ENCODE data around the gene TRPV4.

TRPV4 gene

GRCh38 chr12:109782326-109782703, 50.9 kb downstream of the TRPV4 start:
- DNase-seq (ENCODE audit: insufficient read length, low spot score) = no peak
- no peak for FAIRE-seq

- FAIRE-seq (no peak), DNase-seq (ENCODE audit: insufficient read length, low spot score) (no peak)
These were observed 51.4 kb downstream of the TRPV4 start for GRCh38 chr12:109781668-109782325.

DNA sequence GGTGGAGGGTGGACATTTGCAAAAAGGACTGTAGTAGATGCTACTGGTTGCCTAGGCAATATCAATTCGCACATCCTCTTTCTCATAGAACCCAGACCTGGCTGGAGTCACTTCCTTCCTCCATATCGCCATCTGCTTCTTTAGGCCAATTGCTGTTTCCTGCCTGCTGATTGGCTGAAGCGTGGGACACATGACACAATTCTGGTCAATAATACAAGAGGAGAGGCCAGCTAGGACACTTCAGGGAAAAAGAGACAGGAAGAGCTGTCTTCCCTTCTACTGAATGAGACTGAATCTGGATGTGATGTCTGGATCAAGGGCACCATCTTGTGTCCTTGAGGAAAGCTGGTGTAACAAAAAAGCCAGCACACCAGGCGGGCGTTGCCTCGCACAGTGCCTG, 53.8 kb downstream of the TRPV4 start:
- DNase-seq (ENCODE audit: insufficient read length, low spot score) = no peak
- FAIRE-seq = no peak

DNA sequence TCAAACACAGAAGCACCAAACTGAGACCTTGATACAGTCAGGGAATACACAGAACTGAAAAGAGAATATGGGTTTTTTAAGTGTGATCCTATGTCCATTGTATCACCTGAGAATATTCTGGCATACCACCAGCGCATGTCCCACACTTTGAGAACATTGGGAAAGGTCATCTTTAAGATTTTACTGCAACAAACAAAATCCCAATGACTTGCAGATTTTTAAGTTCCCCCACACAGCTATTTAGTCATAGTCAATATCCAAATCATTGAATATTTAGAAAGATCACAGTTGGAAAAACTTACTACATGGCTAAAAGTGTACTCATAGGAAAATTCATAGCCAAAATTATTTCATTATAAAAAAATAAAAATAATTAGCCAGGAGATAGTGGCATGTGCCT, 54.5 kb downstream of the TRPV4 start:
- FAIRE-seq (no peak), DNase-seq (ENCODE audit: insufficient read length, low spot score) (no peak)

GRCh38 chr12:109777544-109777943, 55.7 kb downstream of the TRPV4 start:
- peak; percentile 53 for DNase-seq (ENCODE audit: insufficient read length, low spot score)
- FAIRE-seq = no peak

- DNase-seq (ENCODE audit: insufficient read length, low spot score) (no peak), FAIRE-seq (no peak)
These were observed 56.6 kb downstream of the TRPV4 start for GRCh38 chr12:109776624-109777023.

DNA sequence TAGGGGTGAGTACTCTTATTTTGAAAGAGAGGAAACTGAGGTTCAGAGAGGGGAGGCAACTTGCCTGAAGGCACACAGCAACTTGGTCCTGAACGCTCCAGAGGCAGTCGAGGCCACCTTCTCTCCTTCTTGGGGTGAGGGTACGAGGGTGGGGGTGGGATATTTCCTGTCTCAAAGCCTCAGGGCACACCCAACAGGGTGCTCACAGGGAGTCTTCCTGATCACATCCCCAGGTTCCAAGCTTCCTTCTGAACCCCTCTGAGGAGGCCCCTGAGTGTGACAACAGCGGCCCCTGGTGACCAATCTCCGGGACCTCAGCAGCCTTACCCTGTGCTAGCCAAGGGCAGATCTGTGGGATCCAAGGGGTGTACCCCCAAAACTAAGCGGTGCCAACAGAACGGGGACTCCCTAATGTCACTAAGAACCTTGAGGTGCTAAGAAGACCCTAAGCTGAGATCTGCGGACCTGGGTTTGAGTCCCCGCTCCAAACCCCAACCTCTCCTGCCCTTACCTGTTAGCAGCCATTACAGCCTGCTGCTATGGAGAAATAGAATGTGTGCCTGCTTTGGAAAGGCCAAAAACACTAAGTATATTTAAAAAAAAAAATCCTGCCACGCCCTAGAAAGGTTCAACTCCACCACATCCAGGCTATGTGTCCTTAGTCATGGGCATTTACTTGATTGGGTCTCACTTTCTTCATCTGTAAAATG, 57.9 kb downstream of the TRPV4 start:
- no peak for FAIRE-seq

DNA sequence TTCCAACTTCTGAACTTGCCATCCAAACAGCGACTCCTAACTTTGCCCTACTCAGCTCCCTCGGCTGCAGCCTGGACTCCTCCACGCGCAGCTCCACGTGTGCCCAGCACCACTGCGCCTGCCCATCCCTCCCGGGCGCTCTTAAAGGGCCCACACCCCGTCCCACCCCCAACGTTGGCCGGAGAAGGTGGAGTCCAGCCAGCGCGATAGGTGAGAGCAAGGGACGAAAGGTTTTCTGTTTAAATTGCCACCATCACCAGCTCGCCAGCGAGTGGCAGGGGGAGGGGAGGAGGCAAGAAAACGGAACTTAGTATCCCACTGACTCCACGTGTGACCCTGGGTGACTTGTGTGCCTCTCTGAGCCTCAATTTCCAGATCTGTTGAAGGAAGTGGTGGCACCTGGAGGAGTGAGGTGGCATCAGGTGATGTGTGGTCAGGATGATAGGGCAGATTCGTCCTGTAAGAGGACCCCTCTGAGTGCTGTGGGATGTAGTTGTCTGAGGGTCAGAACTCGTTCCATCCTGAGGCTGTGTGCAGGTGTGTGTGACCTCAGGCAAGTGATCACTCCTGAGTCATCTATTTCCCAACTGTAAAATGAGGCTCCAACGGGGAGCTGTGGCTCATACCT, 59.7 kb downstream of the TRPV4 start:
- FAIRE-seq = no peak
- no peak for DNase-seq (ENCODE audit: insufficient read length, low spot score)

More for the DNA sequence above, 57.9 kb downstream of the TRPV4 start:
- peak; percentile 70 for DNase-seq (ENCODE audit: insufficient read length, low spot score)

GRCh38 chr12:109772622-109773321, 60.4 kb downstream of the TRPV4 start:
- no peak for FAIRE-seq

DNA sequence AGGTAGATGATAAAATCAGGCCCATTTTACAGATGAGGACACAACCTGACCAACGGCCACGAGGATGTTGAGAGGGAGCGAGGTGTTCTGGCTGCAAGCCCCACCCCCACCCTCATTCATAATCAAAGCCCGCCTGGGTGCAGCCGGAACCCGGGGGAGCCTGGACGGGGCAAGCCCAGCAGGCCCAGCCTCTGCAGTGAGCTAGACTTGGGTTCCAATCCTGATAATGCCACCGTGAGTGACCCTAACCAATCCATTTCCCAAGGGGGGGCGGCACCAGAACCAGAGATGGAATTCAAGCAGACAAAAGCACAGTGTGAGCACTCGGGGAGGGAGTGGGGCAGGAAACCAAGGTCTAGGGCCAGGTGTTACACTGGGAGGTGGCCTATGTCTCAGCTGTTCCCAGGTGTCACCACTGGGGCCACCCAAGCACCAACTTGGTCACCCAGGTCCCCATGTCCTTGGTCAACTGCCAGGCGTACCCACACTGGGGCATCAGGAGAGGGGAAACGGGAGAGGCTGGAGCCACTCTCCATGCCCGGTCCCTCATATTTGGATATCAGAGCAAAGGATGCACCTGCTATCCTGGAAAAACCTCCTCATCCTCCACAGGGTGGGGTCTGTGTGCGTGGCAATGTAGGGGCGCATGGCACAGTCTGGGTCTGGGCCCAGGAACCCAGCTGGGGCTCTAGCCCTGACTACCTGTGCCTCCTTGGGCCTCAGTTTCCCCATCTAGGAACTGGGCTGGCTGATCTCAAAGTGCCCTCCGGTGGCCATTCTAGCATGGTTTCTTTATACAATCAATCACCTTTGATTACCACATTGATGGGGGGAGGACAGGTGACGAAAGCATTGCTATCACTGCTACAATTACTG, 61.2 kb downstream of the TRPV4 start:
- no peak for FAIRE-seq

More at GRCh38 chr12:109772622-109773321, 60.4 kb downstream of the TRPV4 start:
- no peak for DNase-seq (ENCODE audit: insufficient read length, low spot score)

GRCh38 chr12:109770861-109771670, 62.1 kb downstream of the TRPV4 start:
- no peak for FAIRE-seq

More for the DNA sequence above, 61.2 kb downstream of the TRPV4 start:
- no peak for DNase-seq (ENCODE audit: insufficient read length, low spot score)

DNA sequence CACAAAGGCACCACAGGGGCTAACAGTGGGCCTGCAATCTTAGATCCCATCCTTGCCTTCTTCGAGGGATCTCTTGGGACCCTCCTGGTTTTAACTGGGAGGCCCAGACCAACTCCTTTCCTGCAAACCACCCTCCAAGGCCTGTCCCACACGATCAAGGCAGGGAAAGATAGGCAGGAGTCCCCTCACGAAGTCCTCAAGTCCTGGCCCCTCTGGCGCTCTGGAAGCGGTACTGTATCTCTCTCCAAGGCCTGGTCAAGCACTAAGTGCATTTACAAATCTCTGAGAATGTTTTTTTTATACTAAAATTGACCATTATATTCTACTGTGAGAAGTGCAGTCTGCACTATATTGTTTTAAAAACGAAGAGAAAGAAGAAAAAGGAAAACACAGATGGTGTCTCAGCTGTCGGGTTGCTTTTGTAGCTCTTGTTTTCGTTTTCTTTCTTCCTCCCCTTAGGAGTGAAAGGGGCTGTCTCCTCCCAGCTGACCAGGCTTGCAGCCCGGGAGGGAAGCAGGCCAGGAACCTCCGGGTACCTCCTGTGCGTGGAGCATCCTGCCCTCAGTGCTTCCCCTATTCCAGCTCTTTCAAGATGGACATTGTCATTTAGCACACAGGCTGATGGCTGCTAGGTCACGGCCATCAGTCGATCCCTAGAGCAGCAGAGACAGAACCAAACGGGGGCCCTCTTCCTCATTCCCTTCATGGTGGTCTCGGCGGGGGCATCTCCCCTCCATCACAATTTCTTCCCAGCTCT, 62.9 kb downstream of the TRPV4 start:
- FAIRE-seq (no peak), DNase-seq (ENCODE audit: insufficient read length, low spot score) (no peak)

More at GRCh38 chr12:109770861-109771670, 62.1 kb downstream of the TRPV4 start:
- no peak for DNase-seq (ENCODE audit: insufficient read length, low spot score)

GRCh38 chr12:109768901-109769670, 64.1 kb downstream of the TRPV4 start:
- FAIRE-seq = no peak
- DNase-seq (ENCODE audit: insufficient read length, low spot score) = no peak

- FAIRE-seq = no peak
- DNase-seq (ENCODE audit: insufficient read length, low spot score) = no peak
These were observed 65.0 kb downstream of the TRPV4 start for GRCh38 chr12:109767991-109768900.

DNA sequence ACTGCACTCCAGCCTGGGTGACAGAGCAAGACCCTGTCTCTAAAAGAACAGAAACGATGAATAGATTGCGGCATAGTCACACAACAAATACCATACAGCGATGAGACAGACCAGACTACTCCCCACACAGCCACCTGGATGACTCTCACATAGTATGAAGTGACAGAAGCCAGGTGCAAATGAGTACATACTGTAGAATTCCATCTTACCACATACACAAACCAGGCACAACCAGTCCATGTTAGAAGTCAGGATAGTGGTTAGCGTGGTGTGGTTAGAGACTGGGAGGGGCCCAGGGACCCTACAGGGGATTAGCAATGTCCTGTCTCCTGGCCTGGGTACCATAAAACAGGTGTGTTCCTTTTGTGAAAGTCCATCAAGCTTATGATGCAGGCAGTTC, 65.7 kb downstream of the TRPV4 start:
- FAIRE-seq = no peak
- no peak for DNase-seq (ENCODE audit: insufficient read length, low spot score)

DNA sequence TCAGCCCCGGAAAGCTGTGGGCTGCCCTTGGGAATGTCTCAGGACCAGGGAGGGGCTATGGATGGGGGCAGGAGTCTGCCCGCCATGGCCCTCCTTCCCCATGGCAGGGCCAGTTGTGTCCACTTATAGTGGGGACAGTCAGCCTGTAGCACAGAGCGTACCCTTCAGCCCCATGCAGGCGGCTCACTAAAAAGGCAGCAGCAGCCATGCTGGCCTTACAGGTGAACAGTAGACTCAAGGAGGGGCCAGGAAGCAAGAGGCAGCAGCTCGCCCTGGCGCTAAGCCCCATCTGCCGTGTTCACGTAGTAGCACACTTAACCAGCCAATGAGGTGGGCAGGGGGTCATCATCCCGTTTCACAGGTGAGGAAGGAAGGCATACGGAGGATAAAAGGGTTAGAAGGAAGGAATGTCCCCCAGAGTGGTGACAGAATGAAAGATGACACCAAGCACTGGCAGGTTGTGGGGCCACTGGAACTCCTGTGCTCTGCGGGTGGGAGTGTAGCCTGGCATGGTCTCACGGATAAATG, 66.9 kb downstream of the TRPV4 start:
- DNase-seq (ENCODE audit: insufficient read length, low spot score) (no peak), FAIRE-seq (no peak)

DNA sequence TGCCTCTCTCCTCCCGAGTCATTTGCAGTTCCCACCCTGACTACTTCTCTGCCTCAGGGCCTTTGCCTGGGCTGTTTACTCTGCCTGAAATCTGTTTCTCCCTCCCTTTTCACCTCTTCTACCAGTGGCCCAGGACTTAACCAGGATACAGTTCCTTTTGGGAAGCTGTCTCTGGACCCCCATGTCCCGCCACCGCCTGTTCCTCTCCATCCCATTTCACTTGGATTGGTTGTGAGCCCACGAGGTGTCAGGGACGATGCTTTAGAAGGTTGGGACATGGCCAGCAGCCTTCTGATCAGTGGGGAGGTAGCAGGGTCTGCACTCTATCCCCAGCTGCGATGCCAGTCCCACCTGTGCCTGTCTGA, 67.8 kb downstream of the TRPV4 start:
- FAIRE-seq = no peak
- DNase-seq (ENCODE audit: insufficient read length, low spot score) = no peak
